Smooth muscle cell (in vitro differentiated cells): ENCODE data around the gene OSMR. TPM values are rescaled to one million over a fixed set of nuclear protein-coding genes. Genes with fewer than 3 reads are reported as not detected.

ENCODE experiments used
- DNase-seq: peaks from one replicate; lab custom pipeline; 2025; ENCODE audit not compliant: unreplicated experiment; lab: John Stamatoyannopoulos, UW
- H2AFZ ChIP-seq: fragments of 200-600 bp; sonication (generic); 2 replicates; pipeline ENCODE4 v1.6.0; 2016; ENCODE audit warnings: antibody characterized with exemption, low read depth, mild to moderate bottlenecking
- H3F3A ChIP-seq: fragments of 200-600 bp; sonication (generic); 2 replicates; pipeline ENCODE4 v1.6.0; 2017; ENCODE audit warnings: antibody characterized with exemption, low read depth
- H3K27ac ChIP-seq: fragments of 200-600 bp; sonication (generic); 2 replicates; pipeline ENCODE4 v1.5.1; 2016; ENCODE audit warnings: low read depth, mild to moderate bottlenecking
- H3K27me3 ChIP-seq: fragments of 200-600 bp; sonication (generic); 2 replicates; pipeline ENCODE4 v1.6.1; 2016; ENCODE audit warnings: low read depth, mild to moderate bottlenecking
- H3K36me3 ChIP-seq: fragments of 200-600 bp; sonication (generic); 2 replicates; pipeline ENCODE4 v1.5.1; 2016; ENCODE audit warnings: low read depth
- H3K4me1 ChIP-seq: fragments of 200-600 bp; sonication (generic); 2 replicates; pipeline ENCODE4 v1.5.1; 2016; ENCODE audit warnings: low read depth
- H3K4me2 ChIP-seq: fragments of 200-600 bp; sonication (generic); 2 replicates; pipeline ENCODE4 v1.6.0; 2016; ENCODE audit warnings: mild to moderate bottlenecking
- H3K4me3 ChIP-seq: fragments of 200-600 bp; sonication (generic); 2 replicates; pipeline ENCODE4 v1.5.1; 2016; ENCODE audit warnings: mild to moderate bottlenecking
- H3K79me2 ChIP-seq: fragments of 200-600 bp; sonication (generic); 2 replicates; pipeline ENCODE4 v1.6.0; 2016; ENCODE audit warnings: low read depth, mild to moderate bottlenecking
- H3K9ac ChIP-seq: fragments of 200-600 bp; sonication (generic); 2 replicates; pipeline ENCODE4 v1.6.0; 2016; ENCODE audit warnings: low read depth
- H3K9me3 ChIP-seq: fragments of 200-600 bp; sonication (generic); replicated peaks from 2 replicates; pipeline ENCODE4 v1.5.1; 2016; ENCODE audit warnings: low read depth
- H4K20me1 ChIP-seq: fragments of 200-600 bp; sonication (generic); 2 replicates; pipeline ENCODE4 v1.6.0; 2016; ENCODE audit warnings: low read depth
- CTCF ChIP-seq: fragments of 200-600 bp; sonication (generic); IDR thresholded peaks from 2 replicates; pipeline ENCODE4 v1.5.1; 2017; ENCODE audit warnings: borderline replicate concordance, mild to moderate bottlenecking, antibody characterized with exemption; ENCODE audit not compliant: insufficient read depth, poor library complexity, severe bottlenecking
- WGBS: methylation state at CpG from one replicate; pipeline ENCODE4 v1.1.7; 2016; ENCODE audit warnings: low lambda C conversion rate; 5-methylcytosine and 5-hydroxymethylcytosine counted together
- polyA plus RNA-seq: library from polyadenylated mRNA; unstranded; fragments of >200 nt; fragmentation: Nextera tagmentation; extraction: Ambion mirVana; gene quantifications from 2 replicates; pipeline ENCODE4 v1.2.1, GENCODE V29; 2016
- total RNA-seq: library from RNA; depleted of rRNA; stranded (reverse); fragments of >200 nt; gene quantifications from 2 replicates; pipeline ENCODE4 v1.2.3, GENCODE V29; 2014

OSMR gene
- total and polyA plus RNA-seq, 2 experiments from 2014 or later: 31.8 to 52.5 TPM

GRCh38 chr5:38968665-38969064, 122.9 kb downstream of the OSMR start:
- no peak overlapping the region for H2AFZ ChIP-seq
- no peaks in the 10 kb centered on the region for H3K4me1 ChIP-seq
- no peaks in the 10 kb centered on the region for H3F3A ChIP-seq
- no peak for TF ChIP-seq CTCF
- no peaks in the 10 kb centered on the region for H4K20me1 ChIP-seq
- H3K4me3 ChIP-seq: no peak overlapping the region
- no peak overlapping the region for H3K9ac ChIP-seq
- no peak overlapping the region for H3K4me2 ChIP-seq
- no peaks in the 10 kb centered on the region for H3K79me2 ChIP-seq
- H3K9me3 ChIP-seq: no peaks in the 10 kb centered on the region
- peaks cover 13% of the 10 kb centered on the region for H3K36me3 ChIP-seq
- 96% methylated on average over 5 of the region's 5 CpGs for WGBS
- DNase-seq: no peak
- no peaks in the 10 kb centered on the region for H3K27me3 ChIP-seq
- no peak overlapping the region for H3K27ac ChIP-seq

- no peaks in the 10 kb centered on the region for H3K36me3 ChIP-seq
- H3K9me3 ChIP-seq: no peaks in the 10 kb centered on the region
These were observed 132.2 kb downstream of the OSMR start for GRCh38 chr5:38978036-38978435.

GRCh38 chr5:38979535-38979934, 133.7 kb downstream of the OSMR start:
- H3K4me1 ChIP-seq: no peaks in the 10 kb centered on the region
- H3K4me3 ChIP-seq: no peak overlapping the region
- no peaks in the 10 kb centered on the region for H3K27me3 ChIP-seq
- no peak overlapping the region for H3K27ac ChIP-seq
- H4K20me1 ChIP-seq: no peaks in the 10 kb centered on the region
- H3K79me2 ChIP-seq: no peaks in the 10 kb centered on the region
- no peak for TF ChIP-seq CTCF
- DNase-seq: no peak
- no peak overlapping the region for H2AFZ ChIP-seq
- 92% methylated on average over 2 of the region's 2 CpGs for WGBS
- no peaks in the 10 kb centered on the region for H3F3A ChIP-seq
- H3K9me3 ChIP-seq: no peaks in the 10 kb centered on the region
- H3K36me3 ChIP-seq: no peaks in the 10 kb centered on the region
- no peak overlapping the region for H3K9ac ChIP-seq
- no peak overlapping the region for H3K4me2 ChIP-seq

More at GRCh38 chr5:38978036-38978435, 132.2 kb downstream of the OSMR start:
- Histone ChIP-seq H3K4me2 (no peak overlapping the region), H3K9ac (no peak overlapping the region), H3F3A (no peaks in the 10 kb centered on the region), H3K4me3 (no peak overlapping the region), H3K79me2 (no peaks in the 10 kb centered on the region), H3K27ac (no peak overlapping the region), H3K27me3 (no peaks in the 10 kb centered on the region), H3K4me1 (no peaks in the 10 kb centered on the region), H2AFZ (no peak overlapping the region), H4K20me1 (no peaks in the 10 kb centered on the region)
- DNase-seq: no peak
- TF ChIP-seq CTCF: no peak

Other genes with a start within 250 kb of the OSMR start
- 30.2 and 33.4 TPM in 2 replicates for gene RICTOR, start 228.4 kb downstream of the OSMR start, total RNA-seq
- gene RICTOR, start 228.4 kb downstream of the OSMR start, polyA plus RNA-seq: 3.6 and 6.6 TPM in 2 replicates